Parathyroid adenoma (tissue), 2 donors: ENCODE measurements around the gene IP6K1.

Experiments used
- H2AFZ ChIP-seq: fragments of 300-600 bp; sonication (generic); one replicate; pipeline ENCODE4 v1.7.0; 2017; ENCODE audit warnings: antibody characterized with exemption, mild to moderate bottlenecking
- H3K27ac ChIP-seq: fragments of 300-600 bp; sonication (generic); one replicate; pipeline ENCODE4 v1.7.0; 2017
- H3K27me3 ChIP-seq: fragments of 300-600 bp; sonication (generic); one replicate; pipeline ENCODE4 v1.7.0; 2017; ENCODE audit warnings: low read length; ENCODE audit not compliant: control insufficient read depth, insufficient read depth
- H3K36me3 ChIP-seq: fragments of 300-600 bp; sonication (generic); one replicate; pipeline ENCODE4 v1.7.0; 2017; ENCODE audit warnings: low read length; ENCODE audit not compliant: control insufficient read depth, insufficient read depth
- H3K4me1 ChIP-seq: fragments of 300-600 bp; sonication (generic); one replicate; pipeline ENCODE4 v1.7.0; 2017; ENCODE audit warnings: control low read depth
- H3K4me2 ChIP-seq: fragments of 300-600 bp; sonication (generic); one replicate; pipeline ENCODE4 v1.7.0; 2017; ENCODE audit warnings: low read length
- H3K4me3 ChIP-seq: fragments of 300-600 bp; sonication (generic); one replicate; pipeline ENCODE4 v1.7.0; 2017; ENCODE audit warnings: low read depth, low read length
- H3K79me2 ChIP-seq: fragments of 300-600 bp; sonication (generic); one replicate; pipeline ENCODE4 v1.7.0; 2017; ENCODE audit warnings: control low read depth
- H3K9ac ChIP-seq: fragments of 300-600 bp; sonication (generic); one replicate; pipeline ENCODE4 v1.7.0; 2017; ENCODE audit warnings: mild to moderate bottlenecking
- H3K9me3 ChIP-seq: fragments of 300-600 bp; sonication (generic); one replicate; pipeline ENCODE4 v1.7.0; 2017; ENCODE audit warnings: low read length; ENCODE audit not compliant: control insufficient read depth
- TF ChIP-seq, protein P1 (sequence below): fragments of 300-600 bp; sonication (generic); IDR thresholded peaks from one replicate; pipeline ENCODE4 v1.7.0; 2017; ENCODE audit warnings: antibody characterized with exemption, mild to moderate bottlenecking
- donor health status: primary hyperparathyroidism.

Gene IP6K1

DNA sequence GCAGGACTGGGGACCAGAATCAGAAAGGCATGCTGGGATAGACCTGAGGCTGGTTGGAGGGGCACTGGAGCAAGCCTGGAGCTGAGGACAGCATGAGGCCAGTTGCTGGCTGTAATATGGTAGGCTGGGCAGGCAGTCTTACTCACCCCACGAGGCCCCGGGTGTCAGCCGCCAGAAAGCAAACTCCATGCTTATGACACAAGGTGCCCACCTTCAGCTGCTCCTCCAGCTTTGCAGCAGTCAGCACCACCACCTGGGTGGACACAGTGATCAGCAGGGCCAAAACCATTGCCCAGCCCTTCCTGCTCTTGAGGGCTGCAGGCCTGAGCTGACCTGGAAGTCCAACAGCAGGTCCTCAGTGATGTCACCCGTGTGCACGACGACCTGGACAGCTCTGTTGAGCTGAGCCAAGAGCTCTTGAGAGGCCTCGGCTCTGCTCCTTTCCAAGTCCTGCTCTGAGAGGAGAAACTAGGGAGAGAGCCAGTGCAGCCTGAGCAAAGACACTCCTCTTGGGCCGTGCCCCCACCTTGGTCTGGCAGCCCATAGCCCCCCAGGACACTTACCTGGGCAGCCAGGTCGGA, 26.7 kb upstream of the IP6K1 start:
- Histone ChIP-seq H3K27me3 (no peaks in the 10 kb centered on the region), H3K36me3 (no peaks in the 10 kb centered on the region), H3K4me2 (peak overlapping the region; percentile 41), H2AFZ (no peak overlapping the region), H3K79me2 (no peaks in the 10 kb centered on the region), H3K9ac (no peak overlapping the region), H3K4me3 (no peak overlapping the region), H3K9me3 (no peaks in the 10 kb centered on the region), H3K27ac (no peak overlapping the region), H3K4me1 (no peaks in the 10 kb centered on the region)
- TF ChIP-seq, protein P1, sequence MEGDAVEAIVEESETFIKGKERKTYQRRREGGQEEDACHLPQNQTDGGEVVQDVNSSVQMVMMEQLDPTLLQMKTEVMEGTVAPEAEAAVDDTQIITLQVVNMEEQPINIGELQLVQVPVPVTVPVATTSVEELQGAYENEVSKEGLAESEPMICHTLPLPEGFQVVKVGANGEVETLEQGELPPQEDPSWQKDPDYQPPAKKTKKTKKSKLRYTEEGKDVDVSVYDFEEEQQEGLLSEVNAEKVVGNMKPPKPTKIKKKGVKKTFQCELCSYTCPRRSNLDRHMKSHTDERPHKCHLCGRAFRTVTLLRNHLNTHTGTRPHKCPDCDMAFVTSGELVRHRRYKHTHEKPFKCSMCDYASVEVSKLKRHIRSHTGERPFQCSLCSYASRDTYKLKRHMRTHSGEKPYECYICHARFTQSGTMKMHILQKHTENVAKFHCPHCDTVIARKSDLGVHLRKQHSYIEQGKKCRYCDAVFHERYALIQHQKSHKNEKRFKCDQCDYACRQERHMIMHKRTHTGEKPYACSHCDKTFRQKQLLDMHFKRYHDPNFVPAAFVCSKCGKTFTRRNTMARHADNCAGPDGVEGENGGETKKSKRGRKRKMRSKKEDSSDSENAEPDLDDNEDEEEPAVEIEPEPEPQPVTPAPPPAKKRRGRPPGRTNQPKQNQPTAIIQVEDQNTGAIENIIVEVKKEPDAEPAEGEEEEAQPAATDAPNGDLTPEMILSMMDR = no peak

- Histone ChIP-seq H2AFZ (no peak overlapping the region), H3K79me2 (no peaks in the 10 kb centered on the region), H3K4me2 (no peak overlapping the region), H3K27me3 (no peaks in the 10 kb centered on the region), H3K9ac (no peak overlapping the region), H3K9me3 (no peaks in the 10 kb centered on the region), H3K4me1 (peaks cover 2% of the 10 kb centered on the region), H3K4me3 (no peak overlapping the region), H3K27ac (no peak overlapping the region), H3K36me3 (no peaks in the 10 kb centered on the region)
- TF ChIP-seq, protein P1 = no peak
These were observed 21.2 kb upstream of the IP6K1 start for GRCh38 chr3:49807431-49808114.

DNA sequence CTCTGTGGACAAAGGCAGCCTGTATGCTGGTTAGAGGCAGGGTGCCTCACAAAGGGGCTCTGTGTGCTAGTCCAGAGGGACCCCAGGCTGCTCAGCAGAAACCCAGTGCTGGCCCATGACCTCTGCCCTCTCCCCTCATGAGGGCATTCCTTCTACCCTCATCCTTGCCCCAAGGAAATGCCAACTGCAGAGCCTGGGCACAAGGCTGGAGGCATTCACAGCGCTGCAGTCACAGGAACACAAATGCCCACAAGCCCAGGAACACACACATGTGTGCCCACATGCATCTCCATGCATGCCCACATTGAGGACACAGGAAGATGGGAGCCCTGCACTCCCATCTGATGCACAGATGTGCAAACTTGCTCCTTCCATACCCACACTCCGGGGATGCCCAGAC, 20.5 kb upstream of the IP6K1 start:
- H2AFZ ChIP-seq = no peak overlapping the region
- TF ChIP-seq, protein P1 = no peak
- no peak overlapping the region for H3K4me3 ChIP-seq
- no peaks in the 10 kb centered on the region for H3K79me2 ChIP-seq
- no peaks in the 10 kb centered on the region for H3K36me3 ChIP-seq
- H3K4me2 ChIP-seq = no peak overlapping the region
- H3K9ac ChIP-seq = no peak overlapping the region
- no peaks in the 10 kb centered on the region for H3K9me3 ChIP-seq
- H3K4me1 ChIP-seq = peaks cover 2% of the 10 kb centered on the region
- no peak overlapping the region for H3K27ac ChIP-seq
- no peaks in the 10 kb centered on the region for H3K27me3 ChIP-seq

GRCh38 chr3:49805897-49806701, 19.8 kb upstream of the IP6K1 start:
- Histone ChIP-seq H3K4me1 (peaks cover 2% of the 10 kb centered on the region), H3K4me2 (no peak overlapping the region), H3K79me2 (no peaks in the 10 kb centered on the region), H3K36me3 (no peaks in the 10 kb centered on the region), H3K9ac (no peak overlapping the region), H3K27ac (peak overlapping the region; percentile 56), H3K27me3 (no peaks in the 10 kb centered on the region), H3K9me3 (no peaks in the 10 kb centered on the region), H3K4me3 (no peak overlapping the region), H2AFZ (no peak overlapping the region)
- TF ChIP-seq, protein P1 = no peak
